ENCODE results near the gene U2SURP. TPM values are rescaled to one million over a fixed set of nuclear protein-coding genes. Genes with fewer than 3 reads are reported as not detected.

U2SURP gene
- total RNA-seq, 1 experiment from 2014 or later = 132 TPM

DNA sequence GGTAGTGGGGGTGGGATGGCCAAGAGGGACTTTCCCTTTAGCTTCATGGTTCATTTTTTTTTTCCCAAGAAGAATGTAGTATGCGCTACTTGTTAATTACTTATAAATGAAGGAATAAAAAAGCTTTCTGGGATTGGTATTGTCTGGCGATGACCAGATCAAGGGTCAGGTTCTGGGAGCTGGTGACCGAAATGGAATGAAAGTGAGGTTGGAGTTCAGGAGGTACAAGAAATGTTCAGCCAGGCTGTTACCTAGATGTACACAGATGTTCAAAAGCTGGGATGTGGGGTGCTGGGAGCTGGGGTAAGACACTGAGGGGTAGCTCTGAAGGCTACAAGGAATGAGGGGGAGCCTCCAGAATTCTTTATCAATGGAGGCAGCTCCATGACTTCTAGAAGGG lies 17.1 kb upstream of the U2SURP start:
- no peak overlapping the region for H3K27ac ChIP-seq (ENCODE audit: low read depth, low read length)
- ChIA-PET CTCF (interaction anchor here (2.0 kb wide), 1 partner anchor 155 kb away, joined by 8 read pairs; no protein-coding TSS in a partner anchor), RAD21 (ENCODE audit: low non-redundant PET in 1 of 2, low total read pairs in 2 of 2, uncharacterized antibody in 2 of 2, unreplicated experiment in 2 of 2) (no interaction called here), POLR2A (interaction anchor here (1.3 kb wide), 1 partner anchor 17 kb away, joined by 3 read pairs; no protein-coding TSS in a partner anchor)
- H4K20me1 ChIP-seq (ENCODE audit: insufficient read depth) = no peaks in the 10 kb centered on the region
- BruUV-seq (replicated peaks) = no TSS peak
- no peaks in the 10 kb centered on the region for H3K36me3 ChIP-seq (ENCODE audit: control insufficient read depth in 1 of 2, insufficient read depth in 2 of 2, low read length in 2 of 2)
- no peak overlapping the region for H3K4me3 ChIP-seq (replicated peaks in 1 of 2; ENCODE audit: low read depth in 1 of 2, low read length in 2 of 2)
- no peak overlapping the region for H3K9ac ChIP-seq (ENCODE audit: low read length)
- intact Hi-C loops (cut with micrococcal nuclease) = no loop called here
- no peak overlapping the region for H2AFZ ChIP-seq (ENCODE audit: low read depth, low read length, poor library complexity, severe bottlenecking)
- ATAC-seq (no peak), DNase-seq (ENCODE audit: low read depth, low spot score) (no peak)
- no peaks in the 10 kb centered on the region for H3K9me3 ChIP-seq (ENCODE audit: control insufficient read depth in 1 of 2, insufficient read depth in 1 of 2, low read depth in 1 of 2, low read length in 2 of 2)
- no peaks in the 10 kb centered on the region for H3K4me1 ChIP-seq (ENCODE audit: control insufficient read depth in 1 of 2, insufficient read depth in 2 of 2, low read length in 2 of 2)
- H3K27me3 ChIP-seq (ENCODE audit: insufficient read depth, low read length) = no peaks in the 10 kb centered on the region
- H3K79me2 ChIP-seq (ENCODE audit: insufficient read depth, low read length) = no peaks in the 10 kb centered on the region
- TF ChIP-seq EZH2phosphoT487 (IDR thresholded peaks at IDR 0.05; ENCODE audit: borderline replicate concordance) = no peak
- no peak for TF ChIP-seq CBX3 (IDR thresholded peaks at IDR 0.05; ENCODE audit: low read depth)
- TF ChIP-seq, protein P1, sequence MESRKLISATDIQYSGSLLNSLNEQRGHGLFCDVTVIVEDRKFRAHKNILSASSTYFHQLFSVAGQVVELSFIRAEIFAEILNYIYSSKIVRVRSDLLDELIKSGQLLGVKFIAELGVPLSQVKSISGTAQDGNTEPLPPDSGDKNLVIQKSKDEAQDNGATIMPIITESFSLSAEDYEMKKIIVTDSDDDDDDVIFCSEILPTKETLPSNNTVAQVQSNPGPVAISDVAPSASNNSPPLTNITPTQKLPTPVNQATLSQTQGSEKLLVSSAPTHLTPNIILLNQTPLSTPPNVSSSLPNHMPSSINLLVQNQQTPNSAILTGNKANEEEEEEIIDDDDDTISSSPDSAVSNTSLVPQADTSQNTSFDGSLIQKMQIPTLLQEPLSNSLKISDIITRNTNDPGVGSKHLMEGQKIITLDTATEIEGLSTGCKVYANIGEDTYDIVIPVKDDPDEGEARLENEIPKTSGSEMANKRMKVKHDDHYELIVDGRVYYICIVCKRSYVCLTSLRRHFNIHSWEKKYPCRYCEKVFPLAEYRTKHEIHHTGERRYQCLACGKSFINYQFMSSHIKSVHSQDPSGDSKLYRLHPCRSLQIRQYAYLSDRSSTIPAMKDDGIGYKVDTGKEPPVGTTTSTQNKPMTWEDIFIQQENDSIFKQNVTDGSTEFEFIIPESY (IDR thresholded peaks at IDR 0.05; ENCODE audit: extremely low read depth, insufficient replicate concordance, low read length) = no peak
- no peak for TF ChIP-seq ELF1 (IDR thresholded peaks at IDR 0.05; ENCODE audit: borderline replicate concordance, low read depth)
- TF ChIP-seq, protein P2, sequence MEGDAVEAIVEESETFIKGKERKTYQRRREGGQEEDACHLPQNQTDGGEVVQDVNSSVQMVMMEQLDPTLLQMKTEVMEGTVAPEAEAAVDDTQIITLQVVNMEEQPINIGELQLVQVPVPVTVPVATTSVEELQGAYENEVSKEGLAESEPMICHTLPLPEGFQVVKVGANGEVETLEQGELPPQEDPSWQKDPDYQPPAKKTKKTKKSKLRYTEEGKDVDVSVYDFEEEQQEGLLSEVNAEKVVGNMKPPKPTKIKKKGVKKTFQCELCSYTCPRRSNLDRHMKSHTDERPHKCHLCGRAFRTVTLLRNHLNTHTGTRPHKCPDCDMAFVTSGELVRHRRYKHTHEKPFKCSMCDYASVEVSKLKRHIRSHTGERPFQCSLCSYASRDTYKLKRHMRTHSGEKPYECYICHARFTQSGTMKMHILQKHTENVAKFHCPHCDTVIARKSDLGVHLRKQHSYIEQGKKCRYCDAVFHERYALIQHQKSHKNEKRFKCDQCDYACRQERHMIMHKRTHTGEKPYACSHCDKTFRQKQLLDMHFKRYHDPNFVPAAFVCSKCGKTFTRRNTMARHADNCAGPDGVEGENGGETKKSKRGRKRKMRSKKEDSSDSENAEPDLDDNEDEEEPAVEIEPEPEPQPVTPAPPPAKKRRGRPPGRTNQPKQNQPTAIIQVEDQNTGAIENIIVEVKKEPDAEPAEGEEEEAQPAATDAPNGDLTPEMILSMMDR (IDR thresholded peaks at IDR 0.05 in 2 of 3, conservative IDR thresholded peaks at IDR 0.05 in 1 of 3; ENCODE audit: borderline replicate concordance in 1 of 3, insufficient read depth in 1 of 3, low read depth in 2 of 3, low read length in 2 of 3) = no peak
- no peak for TF ChIP-seq SRF (IDR thresholded peaks at IDR 0.05; ENCODE audit: low read depth)
- TF ChIP-seq POLR2A (IDR thresholded peaks at IDR 0.05; ENCODE audit: borderline replicate concordance, extremely low read depth, insufficient read depth, insufficient read length) = no peak
- no peak for TF ChIP-seq CEBPB (IDR thresholded peaks at IDR 0.05; ENCODE audit: low read depth)
- TF ChIP-seq, protein P3, sequence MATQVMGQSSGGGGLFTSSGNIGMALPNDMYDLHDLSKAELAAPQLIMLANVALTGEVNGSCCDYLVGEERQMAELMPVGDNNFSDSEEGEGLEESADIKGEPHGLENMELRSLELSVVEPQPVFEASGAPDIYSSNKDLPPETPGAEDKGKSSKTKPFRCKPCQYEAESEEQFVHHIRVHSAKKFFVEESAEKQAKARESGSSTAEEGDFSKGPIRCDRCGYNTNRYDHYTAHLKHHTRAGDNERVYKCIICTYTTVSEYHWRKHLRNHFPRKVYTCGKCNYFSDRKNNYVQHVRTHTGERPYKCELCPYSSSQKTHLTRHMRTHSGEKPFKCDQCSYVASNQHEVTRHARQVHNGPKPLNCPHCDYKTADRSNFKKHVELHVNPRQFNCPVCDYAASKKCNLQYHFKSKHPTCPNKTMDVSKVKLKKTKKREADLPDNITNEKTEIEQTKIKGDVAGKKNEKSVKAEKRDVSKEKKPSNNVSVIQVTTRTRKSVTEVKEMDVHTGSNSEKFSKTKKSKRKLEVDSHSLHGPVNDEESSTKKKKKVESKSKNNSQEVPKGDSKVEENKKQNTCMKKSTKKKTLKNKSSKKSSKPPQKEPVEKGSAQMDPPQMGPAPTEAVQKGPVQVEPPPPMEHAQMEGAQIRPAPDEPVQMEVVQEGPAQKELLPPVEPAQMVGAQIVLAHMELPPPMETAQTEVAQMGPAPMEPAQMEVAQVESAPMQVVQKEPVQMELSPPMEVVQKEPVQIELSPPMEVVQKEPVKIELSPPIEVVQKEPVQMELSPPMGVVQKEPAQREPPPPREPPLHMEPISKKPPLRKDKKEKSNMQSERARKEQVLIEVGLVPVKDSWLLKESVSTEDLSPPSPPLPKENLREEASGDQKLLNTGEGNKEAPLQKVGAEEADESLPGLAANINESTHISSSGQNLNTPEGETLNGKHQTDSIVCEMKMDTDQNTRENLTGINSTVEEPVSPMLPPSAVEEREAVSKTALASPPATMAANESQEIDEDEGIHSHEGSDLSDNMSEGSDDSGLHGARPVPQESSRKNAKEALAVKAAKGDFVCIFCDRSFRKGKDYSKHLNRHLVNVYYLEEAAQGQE (IDR thresholded peaks at IDR 0.05; ENCODE audit: low read depth) = no peak
- no peaks in the 10 kb centered on the region for H3K9me2 ChIP-seq (ENCODE audit: insufficient read depth)
- no peak overlapping the region for H3K4me2 ChIP-seq (ENCODE audit: low read length)

All from HCT116 (cell line).